Endothelial cell of umbilical vein (primary cell): Measurements from ENCODE around the gene ALDH1A2. TPM values are rescaled to one million over a fixed set of nuclear protein-coding genes. Genes with fewer than 3 reads are reported as not detected.
"Not testable (repeated sequence)": the region's sequence is repeated elsewhere in the genome, so short reads cannot be mapped to it uniquely, and the experiment has no call there.

Experiments
- BruUV-seq: library from RNA; stranded (reverse); fragments of 400-500 nt; replicated peaks from 2 replicates; lab custom pipeline; 2021; lab: Mats Ljungman, UMichigan
- CTCF ChIA-PET: fragments of 300-600, 350-600 bp; sonication (Branson Sonifier 250); formaldehyde crosslinking; loops from one replicate; lab custom pipeline; 2021; ENCODE audit warnings: antibody characterized with exemption, inconsistent platforms; lab: Charles Lee
- POLR2A ChIA-PET: fragments of 300-600, 350-600 bp; sonication (Branson Sonifier 250); formaldehyde crosslinking; loops from one replicate; lab custom pipeline; 2021; ENCODE audit warnings: antibody characterized with exemption, inconsistent platforms; lab: Charles Lee
- DNase-seq: peaks from one replicate; pipeline ENCODE4 v3.0.0-alpha.2; 2011; ENCODE audit warnings: low read depth, low spot score
- FAIRE-seq: peaks from 2 replicates; lab custom pipeline; 2011; peaks lifted over from hg19 to GRCh38; lab: Jason Lieb, UNC
- H2AFZ ChIP-seq: 2 replicates; pipeline ENCODE4 v1.6.0; 2012; ENCODE audit warnings: low read depth, low read length, control low read depth, inconsistent platforms
- H3K27ac ChIP-seq: 2 replicates; pipeline ENCODE4 v1.5.1; 2011; ENCODE audit warnings: low read depth, mild to moderate bottlenecking, control low read depth, low read length, moderate library complexity; ENCODE audit not compliant: insufficient read depth
- H3K27me3 ChIP-seq, 2 experiments: 2 replicates each; pipeline versions ENCODE4 v1.6.0 to v1.6.1; 2011; ENCODE audit warnings: low read length in 2 of 2, mixed read lengths in 1 of 2; ENCODE audit not compliant: control insufficient read depth in 2 of 2, insufficient read depth in 2 of 2
- H3K36me3 ChIP-seq, 2 experiments: 2 replicates in 1 of 2; 3 replicates in 1 of 2; pipeline ENCODE4 v1.5.1; 2011; ENCODE audit warnings: low read length in 2 of 2, mild to moderate bottlenecking in 1 of 2, moderate library complexity in 1 of 2; ENCODE audit not compliant: control insufficient read depth in 2 of 2, insufficient read depth in 2 of 2; ENCODE audit errors: extremely low read depth in 1 of 2
- H3K4me1 ChIP-seq: 3 replicates; pipeline ENCODE4 v1.5.1; 2011; ENCODE audit warnings: mild to moderate bottlenecking, low read length; ENCODE audit not compliant: control insufficient read depth, insufficient read depth; ENCODE audit errors: extremely low read depth
- H3K4me2 ChIP-seq: 2 replicates; pipeline ENCODE4 v1.6.1; 2011; ENCODE audit warnings: low read length, control low read depth, mixed read lengths; ENCODE audit not compliant: insufficient read depth
- H3K4me3 ChIP-seq, 3 experiments: fragments of 200-600 bp in 1 of 3; sonication (generic), shearing (Covaris generic) in 1 of 3; replicated peaks in 1 of 3; 2 replicates each; pipeline ENCODE4 v1.5.1; 2011 to 2016; ENCODE audit warnings: control low read depth in 3 of 3, low read length in 3 of 3, mild to moderate bottlenecking in 2 of 3, inconsistent platforms in 1 of 3, low read depth in 1 of 3, moderate library complexity in 1 of 3; ENCODE audit not compliant: insufficient read depth in 1 of 3
- H3K79me2 ChIP-seq: 2 replicates; pipeline ENCODE4 v1.6.0; 2012; ENCODE audit warnings: low read length, inconsistent platforms; ENCODE audit not compliant: control insufficient read depth, insufficient read depth
- H3K9ac ChIP-seq: replicated peaks from 2 replicates; pipeline ENCODE3; 2011; ENCODE audit warnings: low read length, control low read depth; ENCODE audit not compliant: insufficient read depth; ENCODE audit errors: extremely low read depth
- H3K9me1 ChIP-seq: replicated peaks from 3 replicates; pipeline ENCODE4 v1.6.0; 2011; ENCODE audit warnings: mild to moderate bottlenecking, low read length; ENCODE audit not compliant: control insufficient read depth, insufficient read depth; ENCODE audit errors: extremely low read depth
- H3K9me3 ChIP-seq: replicated peaks from 2 replicates; pipeline ENCODE4 v1.5.1; 2012; ENCODE audit warnings: low read length, inconsistent platforms; ENCODE audit not compliant: control insufficient read depth, insufficient read depth
- H4K20me1 ChIP-seq: replicated peaks from 2 replicates; pipeline ENCODE3; 2011; ENCODE audit warnings: mild to moderate bottlenecking, low read length; ENCODE audit not compliant: control insufficient read depth, insufficient read depth; ENCODE audit errors: extremely low read depth
- FOS ChIP-seq: IDR thresholded peaks from 2 replicates; pipeline ENCODE4 v1.6.1; 2011; ENCODE audit warnings: mild to moderate bottlenecking, low read length, moderate library complexity, borderline replicate concordance; ENCODE audit not compliant: insufficient read depth
- GATA2 ChIP-seq: IDR thresholded peaks from 2 replicates; pipeline ENCODE4 v1.7.0; 2011; ENCODE audit warnings: low read depth, mild to moderate bottlenecking, moderate library complexity, mixed read lengths, low read length; ENCODE audit not compliant: insufficient read length, insufficient read depth
- JUN ChIP-seq: IDR thresholded peaks from 2 replicates; pipeline ENCODE4 v1.6.1; 2011; ENCODE audit warnings: borderline replicate concordance, low read depth; ENCODE audit not compliant: insufficient read length, insufficient read depth
- MYC ChIP-seq: IDR thresholded peaks from one replicate; pipeline ENCODE4 v1.6.1; 2011; ENCODE audit warnings: mild to moderate bottlenecking, low read depth, low read length
- dilution Hi-C: fragments of 300-500 bp; cut with MboI; formaldehyde crosslinking; loops from one replicate; pipeline ENCODE4 v1.15.0; 2019; ENCODE audit warnings: low sequenced_read_pairs; ENCODE audit not compliant: extremely low pct_ligation_motif_present
- intact Hi-C: fragments of 100-400 bp; cut with micrococcal nuclease; formaldehyde crosslinking; loops from one replicate; pipeline ENCODE4 v1.10.0; 2022
- polyA plus RNA-seq, 4 experiments: library from polyadenylated mRNA; depleted of rRNA in 3 of 4; stranded (reverse) in 3 of 4; unstranded in 1 of 4; fragments of >200 nt; gene quantifications; 2 replicates each; pipeline versions ENCODE4 v1.2.1 to v1.2.3, GENCODE V29; 2011 to 2012; ENCODE audit warnings: missing spikeins in 1 of 4
- total RNA-seq: library from RNA; stranded (reverse); gene quantifications from 2 replicates; pipeline ENCODE4 v1.2.3, GENCODE V29; 2021
- TF ChIP-seq, protein P1 (sequence below): IDR thresholded peaks from 2 replicates; pipeline ENCODE4 v1.6.1; 2011; ENCODE audit not compliant: insufficient read depth, insufficient read length

ALDH1A2 gene
- total and polyA plus RNA-seq, 2 donors (not counting 3 experiments of a cell fraction or from before 2014, with no cell fraction given), result 16.3 to 34.9 TPM

DNA sequence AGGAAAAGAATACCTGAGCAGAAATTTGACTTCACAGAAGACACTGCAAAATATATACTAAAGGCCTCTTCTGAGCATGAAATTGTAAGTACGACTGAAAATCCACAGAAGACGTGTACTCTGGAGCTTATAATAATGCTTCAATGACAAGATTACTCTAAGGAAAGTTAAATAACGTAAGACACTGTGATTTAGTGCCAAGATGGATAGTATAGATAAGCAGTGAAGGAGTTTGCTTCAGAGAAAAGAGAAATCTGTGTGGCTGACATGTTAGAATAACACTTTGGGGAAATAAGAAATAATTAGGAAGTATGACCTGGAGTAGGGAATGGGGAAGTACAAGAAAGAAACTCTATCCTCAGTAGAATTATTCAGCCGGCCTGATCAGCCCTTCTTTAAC lies 28.9 kb downstream of the ALDH1A2 start:
- Histone ChIP-seq H4K20me1 (peaks cover 2% of the 10 kb centered on the region), H3K9me3 (no peaks in the 10 kb centered on the region), H3K27me3 (no peaks in the 10 kb centered on the region), H3K9ac (no peak overlapping the region), H2AFZ (no peak overlapping the region), H3K4me1 (peaks cover 40% of the 10 kb centered on the region), H3K79me2 (no peaks in the 10 kb centered on the region), H3K36me3 (no peaks in the 10 kb centered on the region), H3K27ac (no peak overlapping the region), H3K4me2 (peak overlapping the region; percentile 8), H3K9me1 (no peaks in the 10 kb centered on the region), H3K4me3 (no peak overlapping the region)
- dilution Hi-C loops, result no loop called here
- intact Hi-C loops, result no loop called here
- POLR2A ChIA-PET, result no interaction called here
- CTCF ChIA-PET, result interaction anchor here (0.9 to 2.1 kb wide), 4 partner anchors 30 to 304 kb away, joined by 3 to 4 read pairs (median 4); no protein-coding TSS in a partner anchor
- no TSS peak for BruUV-seq
- TF ChIP-seq MYC (no peak), FOS (no peak), JUN (no peak), GATA2 (no peak)
- TF ChIP-seq, protein P1, sequence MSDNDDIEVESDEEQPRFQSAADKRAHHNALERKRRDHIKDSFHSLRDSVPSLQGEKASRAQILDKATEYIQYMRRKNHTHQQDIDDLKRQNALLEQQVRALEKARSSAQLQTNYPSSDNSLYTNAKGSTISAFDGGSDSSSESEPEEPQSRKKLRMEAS, result no peak
- DNase-seq (peak; percentile 22), FAIRE-seq (no peak)

DNA sequence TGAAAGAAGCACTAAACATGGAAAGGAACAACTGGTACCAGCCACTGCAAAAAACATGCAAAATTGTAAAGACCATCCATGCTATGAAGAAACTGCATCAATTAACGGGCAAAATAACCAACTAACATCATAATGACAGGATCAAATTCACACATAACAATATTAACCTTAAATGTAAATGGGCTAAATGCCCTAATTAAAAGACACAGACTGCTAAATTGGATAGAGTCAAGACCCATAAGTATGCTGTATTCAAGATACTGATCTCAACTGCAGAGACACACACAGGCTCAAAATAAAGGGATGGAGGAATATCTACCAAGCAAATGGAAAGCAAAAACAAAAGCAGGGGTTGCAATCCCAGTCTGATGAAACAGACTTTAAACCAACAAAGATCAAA lies 37.1 kb downstream of the ALDH1A2 start:
- H2AFZ ChIP-seq, H3K4me1 ChIP-seq, H3K9ac ChIP-seq, H3K27me3 ChIP-seq, BruUV-seq, FAIRE-seq, H3K36me3 ChIP-seq, DNase-seq, dilution Hi-C loops, intact Hi-C loops, H3K27ac ChIP-seq, H3K9me1 ChIP-seq, H3K4me3 ChIP-seq, H3K79me2 ChIP-seq, POLR2A ChIA-PET, CTCF ChIA-PET, H4K20me1 ChIP-seq, H3K4me2 ChIP-seq, H3K9me3 ChIP-seq: not testable (repeated sequence)
